ENCODE results near the gene RERE.

GRCh38 chr1:8420318-8420717 is 397.1 kb downstream of the RERE start:
- TF ChIP-seq CTCF (conservative IDR thresholded peaks at IDR 0.05) = no peak
- no peak for TF ChIP-seq ZFX (IDR thresholded peaks at IDR 0.05)

Measured in C4-2B (cell line).